GM21515 (cell line): ENCODE measurements around the gene ZNF516.

Source experiments
- ATAC-seq: cut with Tn5 transposase; IDR thresholded peaks from one replicate; pipeline ENCODE4 v1.9.1; 2021; ENCODE audit not compliant: unreplicated experiment

Gene ZNF516

DNA sequence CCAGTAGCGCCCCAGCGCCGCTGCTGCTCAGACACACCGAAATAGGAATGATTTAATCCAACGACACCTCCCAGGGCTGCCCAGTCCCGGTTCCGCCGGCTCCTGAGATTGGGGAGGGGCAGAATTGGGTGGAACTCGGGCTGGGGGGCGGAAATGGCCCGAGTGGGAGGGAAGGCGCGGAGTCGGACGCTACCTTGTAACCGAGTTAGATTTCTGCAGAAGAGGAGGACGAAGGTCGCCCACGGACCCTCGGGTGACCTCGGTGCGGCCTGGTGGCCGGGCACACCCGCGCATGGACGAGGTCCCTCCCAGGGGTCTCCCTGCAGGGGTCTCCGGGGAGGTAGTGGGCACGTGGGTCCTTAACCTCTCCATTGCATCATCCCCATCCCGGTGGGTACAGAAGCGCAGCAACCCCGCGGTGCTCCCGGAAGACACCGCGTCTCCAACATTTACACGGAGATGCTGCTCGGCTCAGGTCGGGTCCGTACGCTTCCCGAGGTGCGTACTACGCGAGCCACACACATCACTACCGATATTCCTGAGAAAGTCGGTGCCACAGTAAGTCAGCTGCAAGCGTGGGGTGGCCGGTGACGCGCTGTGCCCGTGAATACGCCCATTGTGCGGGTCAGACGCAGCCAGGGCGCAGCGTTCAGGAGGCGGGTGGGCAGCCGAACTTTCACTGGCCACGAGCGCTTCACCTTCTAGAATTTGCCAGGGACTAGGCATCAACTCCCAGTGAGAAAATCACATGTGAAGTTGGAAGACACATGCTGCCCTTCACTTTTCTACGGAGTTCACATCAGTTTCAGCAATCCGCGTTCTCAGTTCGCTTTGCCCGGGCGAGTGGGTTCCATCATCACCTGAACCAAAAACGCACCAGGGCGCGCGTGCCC, 3.0 kb downstream of the ZNF516 start:
- ATAC-seq: no peak

DNA sequence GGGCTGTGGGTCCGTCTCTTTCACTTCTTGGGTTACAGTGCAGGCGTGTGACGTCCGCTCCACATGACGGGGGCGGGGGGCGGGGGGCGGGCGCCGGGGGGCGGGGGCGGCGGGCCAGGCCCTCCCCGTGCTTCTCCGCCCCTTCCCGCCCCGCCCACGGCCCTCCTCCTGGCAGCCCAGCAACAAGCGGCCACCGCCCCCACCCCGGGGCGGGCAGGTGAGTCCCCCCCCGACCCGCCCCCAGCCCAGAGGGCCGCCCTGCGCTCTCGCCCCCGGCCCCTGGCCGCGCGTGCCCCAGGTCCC, 3.6 kb downstream of the ZNF516 start:
- no peak for ATAC-seq

DNA sequence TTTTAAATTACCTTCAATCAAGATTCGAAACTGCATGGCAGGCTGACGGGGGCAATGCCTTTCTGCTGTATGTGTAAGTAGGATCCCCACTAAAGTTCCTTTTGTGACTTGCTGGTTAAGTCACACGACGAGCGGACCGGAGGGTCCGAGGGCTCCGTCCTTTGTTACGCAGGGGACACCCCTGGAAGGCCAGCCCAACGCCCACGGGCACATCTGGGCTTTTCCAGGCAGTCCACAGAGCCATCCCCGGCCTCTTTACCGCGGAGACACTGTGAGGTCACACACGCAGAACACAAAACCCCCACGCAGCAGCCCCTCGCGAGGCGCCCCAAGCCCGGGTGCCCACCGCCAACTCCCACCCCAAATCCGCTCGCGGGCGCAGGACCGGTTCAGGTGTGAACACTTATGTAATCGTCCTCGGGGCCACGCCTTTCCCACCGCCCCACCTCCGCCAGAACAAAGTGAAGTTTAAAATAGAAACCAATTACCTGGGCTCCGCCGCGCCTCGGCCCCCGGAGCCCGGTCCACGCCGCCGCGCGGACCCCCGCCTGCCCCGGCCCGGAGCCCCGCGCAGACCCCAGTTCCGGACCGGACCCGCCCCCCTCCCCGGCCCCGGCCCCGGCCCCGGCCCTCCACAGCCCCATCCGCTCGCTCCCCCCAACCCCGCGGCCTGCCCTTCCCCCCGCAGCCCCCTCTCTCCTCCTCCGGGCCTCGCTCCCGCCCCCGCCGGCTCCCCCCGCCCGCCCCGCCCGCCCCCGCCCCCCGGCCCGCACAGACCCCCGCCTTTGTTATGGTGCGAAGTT, 4.2 kb downstream of the ZNF516 start:
- ATAC-seq: no peak

DNA sequence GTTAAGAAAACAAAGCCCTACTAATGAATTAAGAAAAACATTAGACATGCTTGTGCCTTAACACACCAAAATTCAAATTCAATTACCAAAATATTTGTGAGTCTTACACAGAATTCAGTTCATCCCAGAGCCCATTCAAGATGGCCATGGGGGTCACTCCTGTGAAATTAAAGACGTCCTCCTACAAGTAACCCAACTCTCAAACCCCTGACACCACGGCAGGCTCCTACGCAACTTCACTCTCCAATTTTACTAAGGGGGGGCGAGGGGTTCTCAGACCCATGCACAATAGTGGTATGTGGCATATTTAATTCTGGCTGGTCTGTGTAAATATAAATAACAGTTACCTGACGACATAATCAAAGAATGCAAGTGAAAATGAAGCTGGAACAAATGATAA, 5.0 kb downstream of the ZNF516 start:
- ATAC-seq: no peak

DNA sequence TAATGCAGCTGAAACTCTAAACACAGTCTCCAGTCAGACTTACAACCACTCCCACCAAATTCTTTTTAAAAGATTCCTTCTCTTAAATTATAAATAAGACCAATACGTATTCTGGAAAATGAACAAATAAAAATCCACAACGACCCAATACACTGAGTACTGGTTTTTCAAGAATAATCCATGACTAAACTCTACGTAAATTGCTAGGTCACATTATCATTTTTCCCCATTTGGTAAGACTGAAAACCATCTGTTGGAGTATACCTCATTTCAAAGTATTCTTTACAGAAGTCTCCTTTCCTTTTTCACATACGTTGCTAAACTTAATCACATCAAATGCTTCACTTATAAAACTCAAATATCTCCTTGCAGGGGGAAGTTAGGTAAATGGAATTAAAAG, 6.0 kb downstream of the ZNF516 start:
- no peak for ATAC-seq

DNA sequence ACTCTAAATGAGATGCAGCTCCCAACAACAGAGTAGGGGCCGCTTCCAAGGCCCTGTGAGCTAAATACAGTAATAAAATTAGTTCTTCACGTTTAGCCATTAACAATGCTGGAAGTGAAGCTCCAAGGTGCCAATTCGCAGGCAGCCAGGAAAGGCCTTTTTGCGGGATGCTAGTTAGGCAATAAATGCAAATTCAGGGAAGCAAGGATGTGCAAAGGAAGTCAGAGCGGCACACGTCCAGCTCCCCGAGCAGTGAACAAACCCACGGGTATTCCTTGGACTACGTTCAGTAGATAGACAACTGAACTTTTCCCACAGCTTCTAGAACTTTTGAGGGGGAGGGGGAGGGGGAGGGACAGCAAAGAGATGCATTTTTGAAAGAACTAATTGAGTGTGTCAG, 6.9 kb downstream of the ZNF516 start:
- ATAC-seq: no peak

DNA sequence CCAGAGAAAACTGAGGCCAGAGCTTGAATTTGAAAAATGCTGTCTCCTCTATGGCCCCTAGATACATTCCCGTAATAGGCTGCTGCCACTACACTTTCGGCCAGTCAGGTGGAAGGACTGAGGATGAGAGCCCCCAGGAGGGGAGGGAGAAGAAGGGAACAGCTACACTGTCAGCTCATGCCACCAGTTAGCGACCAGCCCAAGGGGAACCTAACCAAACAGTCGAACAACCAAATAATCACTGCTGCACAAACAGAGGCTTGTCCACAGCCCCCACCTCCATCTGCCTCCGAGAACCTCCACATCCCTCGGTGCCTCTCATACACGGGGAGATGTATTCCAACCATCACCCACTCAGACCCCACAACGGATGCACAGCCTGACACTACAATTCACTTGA, 7.3 kb downstream of the ZNF516 start:
- no peak for ATAC-seq

DNA sequence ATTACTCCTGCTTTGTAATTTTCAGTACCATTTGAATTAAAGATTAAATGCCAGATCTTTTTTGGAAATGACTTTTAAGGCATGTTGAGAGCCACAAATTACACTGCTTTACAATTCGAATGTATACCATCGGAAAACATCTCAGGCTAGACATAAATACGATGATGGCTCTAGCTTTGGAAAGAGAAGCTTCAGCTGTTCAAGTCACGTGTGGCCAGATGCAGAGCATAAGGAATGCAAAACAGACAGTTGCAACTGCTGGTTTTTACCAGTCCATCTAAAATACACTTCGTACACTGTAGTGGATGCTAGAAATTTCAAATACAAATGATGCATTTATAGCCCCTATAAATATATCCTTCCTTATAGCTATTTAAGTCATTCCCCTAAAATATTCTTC, 8.0 kb downstream of the ZNF516 start:
- no peak for ATAC-seq

DNA sequence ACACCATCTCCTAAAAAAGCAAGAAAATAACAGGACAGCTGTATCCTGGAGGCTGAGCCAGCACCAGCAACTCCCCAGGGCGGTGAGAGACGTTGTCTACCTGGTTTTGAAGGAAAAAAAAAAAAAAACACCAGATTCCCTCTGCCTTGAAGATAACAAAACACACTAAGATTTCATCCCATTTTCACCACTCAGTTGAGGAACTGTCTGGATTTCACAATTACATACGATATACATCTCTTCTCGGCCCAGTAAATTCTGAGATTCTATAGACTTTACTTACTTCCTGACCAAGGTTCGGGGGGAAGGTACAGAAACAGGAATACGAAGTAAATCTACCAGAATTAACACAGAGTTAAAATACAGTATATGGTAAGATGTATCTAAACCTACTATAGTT, 8.5 kb downstream of the ZNF516 start:
- no peak for ATAC-seq

DNA sequence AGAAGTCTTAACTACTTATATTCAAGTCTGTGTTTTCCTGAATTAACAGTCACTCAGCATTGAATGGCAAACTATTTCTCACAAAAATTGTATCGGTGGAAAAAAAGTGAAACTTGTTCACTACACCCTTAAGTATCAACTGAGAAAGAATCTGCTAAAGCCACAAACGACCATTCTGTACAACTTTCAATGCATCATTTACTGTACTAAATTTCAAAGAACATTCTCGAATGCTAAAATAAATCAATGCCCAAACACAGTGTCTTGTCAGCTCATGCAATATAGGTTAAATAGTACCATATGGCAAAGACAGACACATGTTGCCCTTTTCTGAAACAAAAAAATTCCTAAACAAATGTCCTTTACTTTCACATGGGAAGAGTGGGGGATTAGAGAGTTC, 9.0 kb downstream of the ZNF516 start:
- ATAC-seq: no peak

DNA sequence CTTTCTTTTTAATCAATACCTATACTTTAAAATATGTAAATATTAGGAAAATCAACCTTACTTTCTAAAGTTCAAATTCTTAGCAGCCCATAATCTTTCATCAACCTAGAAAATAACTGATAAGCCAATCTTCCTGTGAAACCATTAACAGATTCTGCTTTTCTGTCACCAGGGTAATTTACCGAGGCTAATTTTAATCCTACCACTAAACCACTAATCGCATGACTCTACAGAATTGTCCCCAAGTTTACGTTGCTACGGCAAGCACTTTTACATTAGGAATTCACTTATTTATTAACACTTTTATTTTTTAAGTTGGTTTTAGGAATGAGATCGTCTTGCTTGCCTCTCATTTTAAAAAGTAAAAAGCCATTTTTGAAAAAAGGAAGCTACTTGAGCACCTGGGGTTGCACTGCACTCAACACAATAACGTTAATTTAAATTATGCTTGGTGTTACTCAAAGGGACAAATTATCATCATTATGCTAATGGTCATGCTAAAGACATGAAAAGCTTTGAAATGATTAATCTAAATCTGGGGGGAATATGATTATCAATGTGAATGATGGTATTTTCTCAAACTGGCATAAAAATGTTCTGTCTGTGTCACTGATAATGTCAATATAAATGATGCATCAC, 10.2 kb downstream of the ZNF516 start:
- no peak for ATAC-seq

DNA sequence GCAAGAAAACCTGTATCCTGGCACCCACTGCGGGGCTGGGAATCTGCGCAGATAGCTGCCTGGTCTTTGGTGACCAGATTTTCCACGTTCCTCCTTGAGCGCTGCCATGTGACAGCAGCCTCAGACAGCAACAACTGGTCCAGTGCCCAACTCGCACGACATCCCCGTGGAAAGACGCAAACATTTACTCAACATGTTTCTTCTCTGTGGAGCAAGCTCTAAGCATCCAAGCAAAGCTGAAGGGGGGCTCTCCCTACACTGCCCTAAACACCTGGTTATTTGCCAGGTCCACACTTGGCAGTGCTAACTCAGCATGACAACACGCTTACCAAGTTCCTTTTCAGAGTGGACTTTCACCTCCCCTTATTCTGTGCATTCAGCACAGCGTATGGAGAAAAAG, 11.3 kb downstream of the ZNF516 start:
- no peak for ATAC-seq

DNA sequence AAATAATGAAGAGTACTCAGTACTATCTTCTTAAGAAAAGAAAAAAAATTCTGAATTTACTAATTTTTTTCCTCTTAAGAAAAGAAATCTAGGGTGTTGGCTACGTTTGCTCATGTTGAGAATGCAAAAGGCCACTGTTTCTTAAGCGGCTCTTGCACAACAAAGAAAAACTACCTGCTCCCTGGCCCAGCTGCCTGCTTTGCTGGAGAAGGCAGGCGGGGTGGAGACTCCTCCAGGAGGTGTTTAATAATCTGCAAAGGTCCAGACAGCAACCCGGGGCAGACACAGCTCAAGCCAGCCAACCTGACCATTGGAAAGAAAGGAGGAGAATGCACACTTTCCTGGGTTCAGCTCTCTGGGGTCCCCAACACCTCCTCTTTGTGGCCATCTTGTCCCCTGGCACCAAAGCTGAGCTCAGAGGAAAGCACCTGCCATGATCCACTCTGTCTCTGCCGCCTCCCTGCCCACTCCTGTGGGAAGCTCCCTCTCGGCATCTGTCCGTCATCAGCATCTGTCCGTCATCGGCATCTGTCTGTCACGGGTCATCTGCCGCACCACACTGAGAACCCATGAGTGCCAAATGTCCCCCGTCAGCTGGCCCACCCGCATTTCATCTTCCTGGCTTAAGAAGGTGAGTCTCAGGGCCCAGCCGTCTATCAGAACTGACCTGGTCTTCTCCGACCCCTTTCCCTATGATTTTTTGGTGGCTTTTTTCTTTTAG, 11.9 kb downstream of the ZNF516 start:
- no peak for ATAC-seq

DNA sequence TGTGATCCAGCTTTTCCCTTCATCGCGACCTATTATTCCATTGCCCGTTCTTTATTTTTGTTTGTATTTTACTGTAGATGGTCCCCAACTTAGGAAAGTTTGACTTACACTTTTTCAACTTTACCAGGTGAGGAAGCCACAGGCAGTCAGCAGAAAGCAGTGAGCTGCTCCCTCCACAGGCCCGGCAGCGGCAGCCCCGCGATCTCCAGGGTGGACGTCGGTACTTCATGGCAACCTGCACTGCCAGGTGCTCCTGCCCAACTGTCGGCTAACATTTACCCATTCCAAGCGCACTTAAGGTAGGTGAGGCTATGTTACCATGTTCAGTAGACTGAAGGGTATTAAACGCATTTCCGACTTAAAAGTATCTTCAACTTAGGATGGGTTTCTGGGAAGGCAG, 12.8 kb downstream of the ZNF516 start:
- ATAC-seq: no peak

DNA sequence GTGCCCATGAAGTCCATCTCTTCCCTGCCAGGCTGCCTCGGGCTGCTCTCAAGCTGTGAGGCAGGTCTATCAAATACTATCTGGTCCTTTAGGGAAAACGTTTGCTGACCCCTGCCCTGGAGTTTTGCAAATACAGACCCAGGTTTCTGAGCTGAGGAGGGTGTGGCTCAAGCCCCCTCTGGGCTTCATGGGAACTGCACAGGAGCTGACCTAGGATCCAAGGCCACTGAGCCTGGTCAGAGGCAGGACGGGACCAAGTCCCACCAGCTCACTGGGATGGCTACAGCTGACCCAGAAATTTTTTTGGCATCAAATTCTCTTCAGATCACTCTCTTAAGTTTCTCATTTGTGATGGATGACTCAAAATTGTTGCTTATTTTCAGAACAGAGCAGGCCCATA, 14.1 kb downstream of the ZNF516 start:
- no peak for ATAC-seq

DNA sequence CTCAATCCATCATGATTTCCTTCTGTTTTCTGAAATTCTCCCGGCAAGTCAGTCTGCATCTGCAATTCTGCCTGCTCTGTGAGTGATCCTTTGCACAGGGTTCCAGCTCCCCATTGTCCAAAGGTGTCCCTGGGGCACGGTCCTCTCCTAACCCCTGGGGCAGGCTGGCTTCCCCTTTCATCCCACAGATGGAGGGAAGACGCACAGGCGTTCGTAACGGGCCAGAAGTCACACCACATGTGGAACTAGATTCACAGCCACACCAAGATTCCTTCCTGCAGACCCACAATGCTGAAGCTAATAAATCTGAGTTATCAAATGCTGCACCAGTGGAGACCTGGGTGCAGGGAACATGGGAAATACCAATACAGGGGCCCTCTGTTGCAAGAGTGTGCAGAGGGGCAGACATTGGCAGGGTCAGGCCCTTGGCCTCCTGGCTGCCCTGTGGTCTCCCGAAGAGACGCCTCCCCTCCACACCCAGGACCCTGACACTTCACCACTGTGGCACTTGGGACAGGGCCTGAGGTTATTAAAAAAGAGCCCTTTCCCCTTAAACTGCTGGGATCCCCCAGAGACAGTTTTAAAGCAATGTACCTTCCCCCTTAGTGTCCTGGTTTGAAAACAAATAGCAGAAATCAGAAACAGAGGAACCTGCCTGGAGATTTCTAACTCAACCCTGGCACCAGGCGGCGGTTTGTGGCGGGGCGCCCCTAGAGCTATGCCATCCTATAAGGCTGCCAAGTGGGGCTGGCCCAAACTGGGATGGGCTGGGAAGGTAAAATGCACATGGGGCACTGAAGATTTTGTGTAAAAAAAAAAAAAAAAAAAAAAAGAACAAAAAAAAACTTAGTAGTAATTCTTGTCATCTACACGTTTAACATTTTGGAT, 15.4 kb downstream of the ZNF516 start:
- no peak for ATAC-seq

DNA sequence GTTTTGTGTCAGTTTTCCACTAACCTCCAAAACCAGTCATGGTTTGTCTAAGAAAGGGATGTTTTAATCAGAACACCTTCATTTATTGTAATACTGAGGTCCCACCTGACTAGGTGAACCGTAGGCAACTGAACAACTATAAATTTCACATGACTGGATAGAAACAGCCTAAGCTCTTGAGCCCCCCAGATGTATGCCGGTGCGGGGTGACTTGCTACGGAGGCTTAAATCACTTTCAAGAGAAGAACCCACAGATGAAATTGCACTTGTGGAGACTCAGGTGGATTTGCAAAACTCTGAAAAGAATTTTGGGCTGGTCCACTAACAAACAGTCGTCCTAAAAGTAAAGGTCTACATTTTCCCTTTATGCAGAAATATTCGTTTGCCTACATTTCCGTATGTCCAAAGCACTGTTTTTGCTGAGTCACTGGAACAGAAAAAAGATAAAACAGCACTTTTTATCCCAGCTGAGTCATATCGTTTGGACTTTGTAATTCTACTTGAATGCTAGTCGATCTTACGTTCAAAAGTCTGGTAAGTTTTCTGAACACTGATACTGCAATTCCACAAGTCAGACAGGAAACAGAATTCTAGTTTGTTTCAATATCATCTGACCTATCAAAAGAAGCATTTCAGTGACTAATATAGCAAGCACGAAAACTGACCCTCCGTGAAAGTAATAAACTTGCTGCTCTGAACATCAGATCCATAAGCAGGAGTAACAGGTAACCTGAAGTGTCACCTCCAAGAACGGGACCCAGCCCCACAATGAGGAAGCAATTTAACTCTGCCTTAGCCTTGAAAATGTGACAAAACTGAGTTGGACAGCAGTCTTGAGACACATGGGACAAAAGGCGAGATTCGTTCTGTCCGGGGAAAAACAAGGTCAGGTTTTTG, 18.1 kb downstream of the ZNF516 start:
- no peak for ATAC-seq

DNA sequence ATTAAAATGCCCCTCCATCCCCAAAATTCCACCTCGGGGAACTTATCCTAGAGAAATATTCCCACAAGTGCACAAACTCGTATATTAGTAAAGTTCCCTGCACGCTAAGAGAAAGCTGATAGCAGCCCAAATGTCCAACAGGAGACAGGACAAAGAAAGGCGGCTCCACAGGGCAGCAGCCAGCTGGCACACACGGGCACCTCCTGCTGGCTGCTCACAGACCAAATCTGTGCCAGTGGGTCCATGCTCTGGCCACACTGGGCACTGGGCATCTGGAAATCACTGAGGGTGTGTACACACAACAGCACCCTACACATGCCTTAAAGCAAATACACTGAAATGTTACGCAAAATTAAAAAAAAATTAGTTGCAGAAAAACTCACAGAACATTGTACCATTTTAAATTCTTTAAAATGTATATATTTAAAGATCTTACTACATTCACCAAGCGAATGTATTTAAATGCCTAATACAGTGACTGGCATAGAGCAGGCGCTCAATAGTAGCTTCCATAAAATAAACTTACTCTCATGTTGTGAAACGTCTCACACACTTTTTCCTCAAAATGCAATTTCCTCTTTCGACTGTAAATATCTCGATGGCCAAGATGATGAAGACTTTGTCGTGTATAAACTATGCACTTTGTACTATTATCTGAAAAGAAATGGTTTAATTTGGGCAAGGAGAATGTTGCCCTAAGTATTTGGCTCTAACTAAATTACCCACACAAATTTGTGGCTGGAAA, 19.4 kb downstream of the ZNF516 start:
- ATAC-seq: no peak

DNA sequence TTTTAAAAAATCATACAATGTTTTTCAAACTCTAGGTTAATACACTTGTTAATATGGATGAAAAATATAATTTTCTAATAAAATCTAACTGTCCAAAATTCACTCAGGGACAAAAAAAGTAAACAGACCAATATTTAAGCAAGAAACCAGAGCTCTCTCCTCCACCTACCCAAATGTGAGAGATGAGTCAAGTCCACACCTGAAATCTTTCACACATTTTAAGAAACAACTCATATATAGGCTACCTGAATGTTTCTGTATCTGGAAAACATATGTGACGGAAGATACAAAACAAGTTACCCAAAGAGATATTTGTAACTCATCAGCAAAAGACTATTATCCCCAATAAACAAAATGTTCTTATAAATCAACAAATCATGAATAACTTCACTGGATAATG, 20.2 kb downstream of the ZNF516 start:
- no peak for ATAC-seq
